AG09309 (cell line): ENCODE data around the gene TECTA.

Source experiments
- DNase-seq: peaks from one replicate; pipeline ENCODE4 v3.0.0-alpha.2; 2010; ENCODE audit warnings: low read depth
- H3K4me3 ChIP-seq: 2 replicates; pipeline ENCODE4 v1.5.1; 2011; ENCODE audit warnings: mild to moderate bottlenecking, low read depth, low read length, moderate library complexity; ENCODE audit not compliant: control insufficient read depth
- TF ChIP-seq, protein P1 (sequence below): IDR thresholded peaks from 2 replicates; pipeline ENCODE4 v1.5.1; 2011; ENCODE audit warnings: mild to moderate bottlenecking, low read depth, low read length, inconsistent platforms; ENCODE audit not compliant: insufficient read depth, control insufficient read depth; ENCODE audit errors: missing control alignments

The TECTA gene

DNA sequence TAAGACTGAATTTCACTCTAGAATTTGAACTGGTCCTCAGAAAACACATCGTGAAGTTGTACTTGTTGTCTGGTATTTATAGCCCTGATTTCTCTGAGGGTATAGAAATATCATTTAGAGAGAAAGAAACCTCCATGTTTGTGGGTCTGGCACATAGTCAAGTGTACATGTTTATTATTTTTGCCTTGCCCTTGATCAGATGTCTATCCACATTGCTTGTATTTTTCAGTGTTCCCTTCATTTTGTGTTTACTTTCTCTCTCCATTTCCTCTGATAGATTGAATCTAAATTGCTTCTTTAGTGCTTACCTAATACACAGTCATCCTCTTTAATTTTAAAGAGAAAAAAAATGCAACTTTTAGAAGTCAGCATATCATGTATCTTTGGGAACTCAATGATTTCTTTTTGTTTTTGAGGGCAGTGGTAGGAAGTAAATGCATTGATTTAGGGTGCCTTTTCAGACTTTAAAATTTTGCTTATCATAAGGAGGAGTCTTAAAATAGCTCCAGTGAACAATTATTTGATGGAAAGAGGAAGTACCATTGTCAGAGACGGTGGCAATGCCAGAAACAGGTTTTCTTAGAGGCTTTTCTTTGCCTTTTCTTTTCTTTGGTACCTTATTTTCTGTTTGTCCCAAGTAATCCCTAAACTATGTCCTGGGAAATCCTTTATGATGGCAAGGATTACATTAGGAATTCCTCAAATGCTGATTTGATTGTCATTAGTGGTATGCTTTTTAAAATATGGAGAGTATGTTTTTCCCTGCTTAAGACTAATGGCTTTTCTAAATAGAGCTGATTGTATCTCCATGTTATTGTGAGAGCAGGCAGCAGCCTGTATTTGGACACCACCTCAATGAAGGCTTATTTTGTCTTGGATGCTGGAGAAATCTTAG is 29.8 kb upstream of the TECTA start:
- no peak for DNase-seq

DNA sequence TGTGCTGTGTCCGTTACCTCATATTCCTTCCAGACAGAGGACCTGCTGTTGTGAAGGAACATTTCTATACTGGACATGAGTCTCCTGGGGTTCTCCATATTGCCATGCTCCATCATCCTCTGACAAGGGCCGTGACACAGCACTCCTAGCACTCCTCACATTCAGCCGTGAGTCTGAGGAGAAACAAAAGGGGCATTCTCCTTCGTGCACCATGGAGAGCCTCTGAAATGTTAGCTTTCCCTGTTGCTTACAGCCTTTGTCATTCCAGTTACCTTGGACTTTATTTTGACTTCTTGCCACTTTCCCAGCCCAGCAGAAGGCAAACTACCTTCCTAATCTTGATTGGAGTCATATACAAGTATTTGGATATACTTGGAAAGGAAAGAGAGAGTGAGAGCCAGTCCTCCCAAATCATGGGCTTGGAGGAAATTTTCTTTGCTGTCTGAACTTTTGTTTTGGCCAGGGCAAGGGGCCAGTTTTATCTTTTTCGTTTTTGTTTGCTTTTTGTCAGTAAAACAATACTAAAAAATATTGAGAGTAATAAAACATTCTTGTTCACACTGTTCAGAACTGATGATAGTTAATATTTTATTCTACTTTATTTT is 29.1 kb upstream of the TECTA start:
- TF ChIP-seq, protein P1, sequence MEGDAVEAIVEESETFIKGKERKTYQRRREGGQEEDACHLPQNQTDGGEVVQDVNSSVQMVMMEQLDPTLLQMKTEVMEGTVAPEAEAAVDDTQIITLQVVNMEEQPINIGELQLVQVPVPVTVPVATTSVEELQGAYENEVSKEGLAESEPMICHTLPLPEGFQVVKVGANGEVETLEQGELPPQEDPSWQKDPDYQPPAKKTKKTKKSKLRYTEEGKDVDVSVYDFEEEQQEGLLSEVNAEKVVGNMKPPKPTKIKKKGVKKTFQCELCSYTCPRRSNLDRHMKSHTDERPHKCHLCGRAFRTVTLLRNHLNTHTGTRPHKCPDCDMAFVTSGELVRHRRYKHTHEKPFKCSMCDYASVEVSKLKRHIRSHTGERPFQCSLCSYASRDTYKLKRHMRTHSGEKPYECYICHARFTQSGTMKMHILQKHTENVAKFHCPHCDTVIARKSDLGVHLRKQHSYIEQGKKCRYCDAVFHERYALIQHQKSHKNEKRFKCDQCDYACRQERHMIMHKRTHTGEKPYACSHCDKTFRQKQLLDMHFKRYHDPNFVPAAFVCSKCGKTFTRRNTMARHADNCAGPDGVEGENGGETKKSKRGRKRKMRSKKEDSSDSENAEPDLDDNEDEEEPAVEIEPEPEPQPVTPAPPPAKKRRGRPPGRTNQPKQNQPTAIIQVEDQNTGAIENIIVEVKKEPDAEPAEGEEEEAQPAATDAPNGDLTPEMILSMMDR = no peak
- no peak overlapping the region for H3K4me3 ChIP-seq
- no peak for DNase-seq

More for the DNA sequence above, 29.8 kb upstream of the TECTA start:
- TF ChIP-seq, protein P1 = no peak
- no peak overlapping the region for H3K4me3 ChIP-seq

DNA sequence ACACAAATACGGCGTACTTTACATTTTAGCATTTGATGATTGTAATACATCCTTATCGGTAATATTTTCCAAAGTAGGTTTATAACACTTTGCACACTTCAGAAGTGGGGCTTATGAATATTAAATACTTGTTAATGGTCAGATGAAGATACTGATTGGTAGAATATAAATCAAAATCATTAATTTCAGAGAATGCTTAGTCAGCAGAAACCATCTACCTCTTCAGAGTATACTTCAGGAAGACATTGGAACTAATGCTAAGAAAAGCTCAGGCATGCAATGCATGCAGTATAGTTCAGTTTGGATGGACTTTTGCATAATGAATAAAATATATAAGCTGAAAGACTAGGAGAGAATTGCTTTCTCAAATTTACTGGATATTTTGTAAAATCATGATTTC is 19.7 kb upstream of the TECTA start:
- TF ChIP-seq, protein P1 = no peak
- DNase-seq = no peak
- no peak overlapping the region for H3K4me3 ChIP-seq

DNA sequence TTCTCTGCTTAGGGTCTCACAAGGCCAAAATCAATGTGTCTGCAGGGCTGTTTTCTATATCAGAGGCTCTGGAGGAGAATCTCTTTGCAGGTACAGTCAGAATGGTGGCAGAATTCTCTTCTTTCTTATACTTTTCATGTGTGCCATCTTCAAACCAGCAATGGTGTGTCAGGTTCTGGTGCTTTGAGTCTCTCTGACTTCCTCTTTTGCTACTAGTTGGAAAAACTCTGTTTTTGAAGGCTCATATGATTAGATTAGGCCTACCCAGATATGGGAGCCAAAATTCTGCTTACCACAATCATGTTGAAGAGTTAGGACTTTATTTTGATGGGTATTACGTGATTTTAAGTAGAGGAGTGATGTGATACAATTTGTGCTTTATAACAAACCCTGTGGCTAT is 18.8 kb upstream of the TECTA start:
- DNase-seq = no peak
- TF ChIP-seq, protein P1 = no peak
- no peak overlapping the region for H3K4me3 ChIP-seq

DNA sequence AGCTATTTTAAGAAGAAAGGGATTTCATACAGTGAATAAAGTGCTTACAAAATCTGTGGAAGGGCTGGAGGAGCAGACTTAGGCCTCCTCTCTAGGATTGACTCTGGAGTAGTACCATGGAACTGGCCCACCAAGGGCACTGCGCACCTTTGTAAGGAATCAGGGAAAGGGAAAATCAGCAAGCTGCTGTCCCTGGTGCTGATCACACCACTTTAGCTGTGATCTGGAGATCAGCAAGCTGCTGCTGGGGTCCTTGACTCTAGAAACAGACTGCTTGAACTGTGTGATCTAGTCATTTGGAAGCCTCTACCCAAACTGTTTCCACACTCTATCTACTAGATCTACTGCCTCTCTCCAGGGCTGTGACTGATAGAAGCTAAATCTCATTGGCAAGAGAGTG is 18.4 kb upstream of the TECTA start:
- TF ChIP-seq, protein P1 = no peak
- DNase-seq = no peak
- no peak overlapping the region for H3K4me3 ChIP-seq

DNA sequence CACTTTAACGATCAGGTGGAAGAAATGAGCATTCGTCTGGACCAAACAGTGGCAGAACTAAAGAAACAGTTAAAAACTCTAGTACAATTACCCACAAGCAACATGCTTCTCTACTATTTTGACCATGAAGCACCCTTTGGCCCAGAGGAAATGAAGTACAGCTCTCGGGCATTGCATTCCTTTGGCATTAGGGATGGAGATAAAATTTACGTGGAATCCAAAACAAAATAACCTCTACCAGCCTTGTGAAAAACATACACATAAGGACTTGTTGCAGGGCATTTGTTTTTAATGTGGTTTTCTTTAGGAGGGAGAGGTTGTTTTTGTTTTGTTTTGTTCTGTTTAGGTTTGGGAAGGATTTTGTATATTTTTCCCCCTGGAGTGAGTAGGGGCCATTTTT is 14.2 kb upstream of the TECTA start:
- TF ChIP-seq, protein P1 = no peak
- no peak overlapping the region for H3K4me3 ChIP-seq
- DNase-seq = no peak
